ENCODE measurements around the gene GABRQ.
"Not testable (repeated sequence)": the region's sequence is repeated elsewhere in the genome, so short reads cannot be mapped to it uniquely, and the experiment has no call there.

Gene GABRQ

DNA sequence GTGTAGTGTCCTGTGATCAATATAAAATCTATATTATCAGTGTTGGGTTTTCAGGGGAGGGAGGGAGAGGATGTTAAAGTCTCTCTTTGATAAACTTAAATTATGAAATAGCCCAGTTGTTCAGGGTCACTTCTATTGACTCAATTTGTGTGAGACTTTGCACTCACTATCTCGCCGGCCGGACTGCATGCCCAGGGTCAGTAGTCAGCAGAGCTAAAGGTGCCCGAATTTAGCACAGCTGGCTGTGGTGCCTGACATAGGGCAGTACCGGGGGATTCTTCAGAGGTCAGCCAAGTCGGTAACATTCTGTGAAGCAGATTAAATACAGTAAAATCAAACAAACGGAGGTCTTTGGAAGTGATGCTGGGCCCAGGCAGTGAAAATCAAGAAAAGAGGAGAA is 19.2 kb downstream of the GABRQ start:
- ATAC-seq (ENCODE audit: insufficient read depth, low read depth) (no peak), DNase-seq (no peak)
- Histone ChIP-seq H3K36me3 (ENCODE audit: insufficient read depth, low read length) (no peaks in the 10 kb centered on the region), H3K4me2 (ENCODE audit: insufficient read depth, low read length) (no peak overlapping the region), H4K20me1 (ENCODE audit: insufficient read depth, low read length) (no peaks in the 10 kb centered on the region), H3K4me3 (ENCODE audit: low read depth in 1 of 2, low read length in 2 of 2) (no peak overlapping the region), H3K9me3 (ENCODE audit: insufficient read depth, low read length, severe bottlenecking) (no peaks in the 10 kb centered on the region), H3K27ac (ENCODE audit: low read length) (no peak overlapping the region), H3K27me3 (ENCODE audit: insufficient read depth, low read length, poor library complexity) (no peaks in the 10 kb centered on the region), H3K79me2 (ENCODE audit: insufficient read depth, low read length) (no peaks in the 10 kb centered on the region), H3K9ac (ENCODE audit: low read depth, low read length) (no peak overlapping the region), H2AFZ (ENCODE audit: low read depth, low read length) (no peak overlapping the region), H3K4me1 (ENCODE audit: insufficient read depth, low read length) (no peaks in the 10 kb centered on the region)
- TF ChIP-seq EZH2 (IDR thresholded peaks at IDR 0.05; ENCODE audit: borderline replicate concordance, low read depth, low read length, severe bottlenecking) = no peak
- TF ChIP-seq, protein P1, sequence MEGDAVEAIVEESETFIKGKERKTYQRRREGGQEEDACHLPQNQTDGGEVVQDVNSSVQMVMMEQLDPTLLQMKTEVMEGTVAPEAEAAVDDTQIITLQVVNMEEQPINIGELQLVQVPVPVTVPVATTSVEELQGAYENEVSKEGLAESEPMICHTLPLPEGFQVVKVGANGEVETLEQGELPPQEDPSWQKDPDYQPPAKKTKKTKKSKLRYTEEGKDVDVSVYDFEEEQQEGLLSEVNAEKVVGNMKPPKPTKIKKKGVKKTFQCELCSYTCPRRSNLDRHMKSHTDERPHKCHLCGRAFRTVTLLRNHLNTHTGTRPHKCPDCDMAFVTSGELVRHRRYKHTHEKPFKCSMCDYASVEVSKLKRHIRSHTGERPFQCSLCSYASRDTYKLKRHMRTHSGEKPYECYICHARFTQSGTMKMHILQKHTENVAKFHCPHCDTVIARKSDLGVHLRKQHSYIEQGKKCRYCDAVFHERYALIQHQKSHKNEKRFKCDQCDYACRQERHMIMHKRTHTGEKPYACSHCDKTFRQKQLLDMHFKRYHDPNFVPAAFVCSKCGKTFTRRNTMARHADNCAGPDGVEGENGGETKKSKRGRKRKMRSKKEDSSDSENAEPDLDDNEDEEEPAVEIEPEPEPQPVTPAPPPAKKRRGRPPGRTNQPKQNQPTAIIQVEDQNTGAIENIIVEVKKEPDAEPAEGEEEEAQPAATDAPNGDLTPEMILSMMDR (IDR thresholded peaks at IDR 0.05; ENCODE audit: borderline replicate concordance, extremely low read depth, low read length, poor library complexity, severe bottlenecking) = no peak

DNA sequence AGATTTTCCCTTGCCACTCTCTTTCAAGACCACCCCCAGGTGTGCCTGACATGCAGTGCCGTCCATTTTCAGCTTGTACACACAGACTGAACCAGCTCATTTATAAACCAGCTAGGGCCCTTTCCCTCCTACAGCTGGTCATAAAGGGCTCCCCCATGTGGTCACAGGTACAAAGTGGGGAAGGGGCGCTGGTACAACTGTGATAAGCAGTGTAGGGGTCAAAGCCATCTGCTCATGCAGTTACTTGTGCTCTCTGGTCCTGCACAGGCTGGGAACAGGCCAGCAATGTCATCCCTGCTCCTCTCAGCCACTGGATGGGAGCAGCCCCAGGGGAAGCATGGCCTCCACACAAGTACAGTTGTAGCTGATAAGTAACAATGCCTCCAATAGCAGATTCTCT is 20.6 kb downstream of the GABRQ start:
- DNase-seq (no peak), ATAC-seq (ENCODE audit: insufficient read depth, low read depth) (no peak)
- H3K27me3 ChIP-seq (ENCODE audit: insufficient read depth, low read length, poor library complexity) = no peaks in the 10 kb centered on the region

GRCh38 chrX:152663086-152663485 is 25.4 kb downstream of the GABRQ start:
- no peak for ATAC-seq (ENCODE audit: insufficient read depth, low read depth)
- TF ChIP-seq EZH2 (IDR thresholded peaks at IDR 0.05; ENCODE audit: borderline replicate concordance, low read depth, low read length, severe bottlenecking) = no peak
- TF ChIP-seq, protein P1 (IDR thresholded peaks at IDR 0.05; ENCODE audit: borderline replicate concordance, extremely low read depth, low read length, poor library complexity, severe bottlenecking) = no peak
- no peak for DNase-seq

More for the DNA sequence above, 20.6 kb downstream of the GABRQ start:
- no peak overlapping the region for H3K9ac ChIP-seq (ENCODE audit: low read depth, low read length)
- H3K27ac ChIP-seq (ENCODE audit: low read length) = no peak overlapping the region
- H4K20me1 ChIP-seq (ENCODE audit: insufficient read depth, low read length) = no peaks in the 10 kb centered on the region
- TF ChIP-seq, protein P1 (IDR thresholded peaks at IDR 0.05; ENCODE audit: borderline replicate concordance, extremely low read depth, low read length, poor library complexity, severe bottlenecking) = no peak
- no peak for TF ChIP-seq EZH2 (IDR thresholded peaks at IDR 0.05; ENCODE audit: borderline replicate concordance, low read depth, low read length, severe bottlenecking)
- no peaks in the 10 kb centered on the region for H3K4me1 ChIP-seq (ENCODE audit: insufficient read depth, low read length)
- H3K4me2 ChIP-seq (ENCODE audit: insufficient read depth, low read length) = no peak overlapping the region
- H3K36me3 ChIP-seq (ENCODE audit: insufficient read depth, low read length) = no peaks in the 10 kb centered on the region
- H2AFZ ChIP-seq (ENCODE audit: low read depth, low read length) = no peak overlapping the region
- H3K79me2 ChIP-seq (ENCODE audit: insufficient read depth, low read length) = no peaks in the 10 kb centered on the region
- H3K4me3 ChIP-seq (ENCODE audit: low read depth in 1 of 2, low read length in 2 of 2) = no peak overlapping the region
- H3K9me3 ChIP-seq (ENCODE audit: insufficient read depth, low read length, severe bottlenecking) = no peaks in the 10 kb centered on the region

DNA sequence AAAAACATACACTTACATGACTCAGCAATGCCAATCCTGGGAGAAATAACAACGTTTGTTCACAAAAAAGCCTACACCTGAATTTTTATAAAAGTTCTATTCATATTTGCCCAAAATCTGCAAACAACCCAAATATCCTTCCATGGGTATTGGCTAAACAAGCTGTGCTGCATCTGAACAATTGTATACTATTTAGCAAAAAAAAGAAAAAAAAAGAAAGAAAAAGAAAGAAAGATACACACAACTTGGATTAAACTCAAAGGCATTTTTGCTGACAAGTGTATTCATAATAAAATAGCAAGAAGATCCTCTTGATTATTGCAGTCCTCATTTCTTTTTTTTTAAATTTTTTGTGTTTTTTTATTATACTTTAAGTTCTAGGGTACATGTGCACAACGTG is 36.4 kb downstream of the GABRQ start:
- Histone ChIP-seq H3K9ac (ENCODE audit: low read depth, low read length) (no peak overlapping the region), H2AFZ (ENCODE audit: low read depth, low read length) (no peak overlapping the region), H3K4me1 (ENCODE audit: insufficient read depth, low read length) (no peaks in the 10 kb centered on the region), H3K79me2 (ENCODE audit: insufficient read depth, low read length) (no peaks in the 10 kb centered on the region), H3K4me2 (ENCODE audit: insufficient read depth, low read length) (no peak overlapping the region), H3K27ac (ENCODE audit: low read length) (no peak overlapping the region), H3K4me3 (ENCODE audit: low read depth in 1 of 2, low read length in 2 of 2) (no peak overlapping the region), H3K27me3 (ENCODE audit: insufficient read depth, low read length, poor library complexity) (no peaks in the 10 kb centered on the region), H3K36me3 (ENCODE audit: insufficient read depth, low read length) (no peaks in the 10 kb centered on the region), H3K9me3 (ENCODE audit: insufficient read depth, low read length, severe bottlenecking) (no peaks in the 10 kb centered on the region), H4K20me1 (ENCODE audit: insufficient read depth, low read length) (no peaks in the 10 kb centered on the region)
- TF ChIP-seq, protein P1 (IDR thresholded peaks at IDR 0.05; ENCODE audit: borderline replicate concordance, extremely low read depth, low read length, poor library complexity, severe bottlenecking) = no peak
- TF ChIP-seq EZH2 (IDR thresholded peaks at IDR 0.05; ENCODE audit: borderline replicate concordance, low read depth, low read length, severe bottlenecking) = no peak
- no peak for ATAC-seq (ENCODE audit: insufficient read depth, low read depth)
- DNase-seq = no peak

More at GRCh38 chrX:152663086-152663485, 25.4 kb downstream of the GABRQ start:
- Histone ChIP-seq H3K4me2 (ENCODE audit: insufficient read depth, low read length) (no peak overlapping the region), H2AFZ (ENCODE audit: low read depth, low read length) (no peak overlapping the region), H3K9me3 (ENCODE audit: insufficient read depth, low read length, severe bottlenecking) (no peaks in the 10 kb centered on the region), H3K4me3 (ENCODE audit: low read depth in 1 of 2, low read length in 2 of 2) (no peak overlapping the region), H3K27ac (ENCODE audit: low read length) (no peak overlapping the region), H3K36me3 (ENCODE audit: insufficient read depth, low read length) (no peaks in the 10 kb centered on the region), H3K27me3 (ENCODE audit: insufficient read depth, low read length, poor library complexity) (no peaks in the 10 kb centered on the region), H3K4me1 (ENCODE audit: insufficient read depth, low read length) (no peaks in the 10 kb centered on the region), H3K9ac (ENCODE audit: low read depth, low read length) (no peak overlapping the region), H3K79me2 (ENCODE audit: insufficient read depth, low read length) (no peaks in the 10 kb centered on the region), H4K20me1 (ENCODE audit: insufficient read depth, low read length) (no peaks in the 10 kb centered on the region)

- not testable (repeated sequence) for H2AFZ ChIP-seq (ENCODE audit: low read depth, low read length); H3K79me2 ChIP-seq (ENCODE audit: insufficient read depth, low read length); ATAC-seq (ENCODE audit: insufficient read depth, low read depth)
Observed at GRCh38 chrX:152674652-152675051, 37.0 kb downstream of the GABRQ start.

More at GRCh38 chrX:152674652-152675051, 37.0 kb downstream of the GABRQ start:
- H3K36me3 ChIP-seq (ENCODE audit: insufficient read depth, low read length); H3K9me3 ChIP-seq (ENCODE audit: insufficient read depth, low read length, severe bottlenecking); H4K20me1 ChIP-seq (ENCODE audit: insufficient read depth, low read length); H3K27me3 ChIP-seq (ENCODE audit: insufficient read depth, low read length, poor library complexity); H3K4me2 ChIP-seq (ENCODE audit: insufficient read depth, low read length); H3K4me3 ChIP-seq (ENCODE audit: low read depth in 1 of 2, low read length in 2 of 2); H3K27ac ChIP-seq (ENCODE audit: low read length); H3K9ac ChIP-seq (ENCODE audit: low read depth, low read length); H3K4me1 ChIP-seq (ENCODE audit: insufficient read depth, low read length); DNase-seq: not testable (repeated sequence)
